ENCODE measurements around the gene MAB21L3.

MAB21L3 gene

DNA sequence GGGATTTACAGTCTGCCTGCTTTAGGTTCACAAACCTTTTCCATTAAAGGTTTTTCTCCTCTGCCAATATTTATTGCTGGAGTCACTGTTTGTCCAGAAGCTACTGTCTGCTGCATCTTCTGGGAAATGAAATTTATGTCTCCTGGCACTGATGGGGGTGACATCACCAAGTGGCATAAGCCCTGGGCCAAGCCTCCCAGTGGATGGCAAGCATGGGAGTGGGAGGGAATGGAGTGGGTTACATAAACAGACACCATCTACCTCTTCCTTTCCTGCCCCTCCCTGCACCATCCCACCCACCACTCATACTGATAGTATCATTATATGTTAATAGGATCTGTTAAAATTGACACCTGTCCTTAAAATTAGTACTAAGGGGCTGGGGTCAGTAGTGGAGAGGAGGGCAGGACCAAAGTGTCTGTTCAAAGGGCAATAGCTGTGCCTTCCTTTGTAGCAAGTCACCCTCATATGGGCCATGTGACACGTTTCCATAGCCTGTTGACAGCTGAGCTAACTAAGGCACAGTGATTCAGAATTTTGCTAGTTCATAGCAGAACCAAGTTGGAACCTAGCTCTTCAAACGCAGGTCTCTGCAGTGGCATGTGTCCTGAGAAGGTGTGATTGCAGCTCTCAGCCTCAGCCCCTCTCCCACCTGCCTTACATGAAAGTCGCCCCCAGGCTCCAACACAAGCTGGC, 71.0 kb downstream of the MAB21L3 start:
- Histone ChIP-seq H3K36me3 (ENCODE audit: control insufficient read depth in 4 of 4, insufficient read depth in 4 of 4, low read length in 3 of 4) (no peaks in the 10 kb centered on the region), H3K9me3 (ENCODE audit: control extremely low read depth in 1 of 5, control insufficient read depth in 4 of 5, insufficient read depth in 2 of 5, low read depth in 1 of 5, low read length in 4 of 5) (no peaks in the 10 kb centered on the region), H3K27me3 (replicated peaks in 2 of 5; ENCODE audit: control insufficient read depth in 4 of 5, insufficient read depth in 5 of 5, low read length in 4 of 5) (no peaks in the 10 kb centered on the region), H3K4me3 (ENCODE audit: control insufficient read depth in 1 of 7, extremely low read depth in 1 of 7, insufficient read depth in 4 of 7, low read depth in 2 of 7, low read length in 6 of 7) (no peak overlapping the region), H3K27ac (ENCODE audit: insufficient read depth in 1 of 2, low read depth in 1 of 2, low read length in 2 of 2, poor library complexity in 1 of 2, severe bottlenecking in 2 of 2) (no peak overlapping the region), H3K4me1 (ENCODE audit: control extremely low read depth in 1 of 4, control insufficient read depth in 4 of 4, insufficient read depth in 4 of 4, low read length in 3 of 4) (no peaks in the 10 kb centered on the region)
- no peak for DNase-seq
- POLR2A ChIA-PET = no interaction called here
- WGBS (ENCODE audit: insufficient coverage) = 92% methylated on average over 3 of the region's 3 CpGs
- CTCF ChIA-PET = no interaction called here
